ENCODE results near the gene IL1R2. TPM values are rescaled to one million over a fixed set of nuclear protein-coding genes. Genes with fewer than 3 reads are reported as not detected.

Gene IL1R2
- total and polyA plus RNA-seq, 2 experiments from 2014 or later, result not detected

- H3K4me1 ChIP-seq (ENCODE audit: low read depth), result peaks cover 16% of the 10 kb centered on the region
- H3K27ac ChIP-seq, result no peak overlapping the region
- no peak for DNase-seq (ENCODE audit: low read depth in 1 of 2, low spot score in 1 of 2)
- no peak overlapping the region for H3K4me3 ChIP-seq
- no peaks in the 10 kb centered on the region for H3K27me3 ChIP-seq
- no peaks in the 10 kb centered on the region for H3K9me3 ChIP-seq (ENCODE audit: low read depth)
- no peaks in the 10 kb centered on the region for H3K36me3 ChIP-seq
- TF ChIP-seq CTCF (IDR thresholded peaks at IDR 0.05; ENCODE audit: low read depth, low read length), result no peak
Measured at GRCh38 chr2:102053096-102053495, 61.3 kb downstream of the IL1R2 start.

GRCh38 chr2:102055346-102055990, 63.7 kb downstream of the IL1R2 start:
- H3K27me3 ChIP-seq, result no peaks in the 10 kb centered on the region
- H3K9me3 ChIP-seq (ENCODE audit: low read depth), result no peaks in the 10 kb centered on the region
- TF ChIP-seq CTCF (IDR thresholded peaks at IDR 0.05; ENCODE audit: low read depth, low read length), result no peak
- no peak overlapping the region for H3K27ac ChIP-seq
- DNase-seq (ENCODE audit: low read depth in 1 of 2, low spot score in 1 of 2), result peak in 1 of 2 donors; percentile 63
- H3K4me1 ChIP-seq (ENCODE audit: low read depth), result peaks cover 16% of the 10 kb centered on the region
- no peak overlapping the region for H3K4me3 ChIP-seq
- H3K36me3 ChIP-seq, result no peaks in the 10 kb centered on the region

GRCh38 chr2:102056079-102056581, 64.4 kb downstream of the IL1R2 start:
- no peak overlapping the region for H3K27ac ChIP-seq
- no peak for TF ChIP-seq CTCF (IDR thresholded peaks at IDR 0.05; ENCODE audit: low read depth, low read length)
- H3K9me3 ChIP-seq (ENCODE audit: low read depth), result no peaks in the 10 kb centered on the region
- peak in 1 of 2 donors; percentile 61 for DNase-seq (ENCODE audit: low read depth in 1 of 2, low spot score in 1 of 2)
- no peaks in the 10 kb centered on the region for H3K27me3 ChIP-seq
- no peaks in the 10 kb centered on the region for H3K36me3 ChIP-seq
- H3K4me3 ChIP-seq, result no peak overlapping the region
- H3K4me1 ChIP-seq (ENCODE audit: low read depth), result peaks cover 10% of the 10 kb centered on the region

- Histone ChIP-seq H3K4me1 (ENCODE audit: low read depth) (peaks cover 8% of the 10 kb centered on the region), H3K27me3 (no peaks in the 10 kb centered on the region), H3K36me3 (no peaks in the 10 kb centered on the region), H3K9me3 (ENCODE audit: low read depth) (no peaks in the 10 kb centered on the region), H3K27ac (no peak overlapping the region), H3K4me3 (no peak overlapping the region)
- TF ChIP-seq CTCF (IDR thresholded peaks at IDR 0.05; ENCODE audit: low read depth, low read length), result no peak
- DNase-seq (ENCODE audit: low read depth in 1 of 2, low spot score in 1 of 2), result no peak
Measured at GRCh38 chr2:102057502-102058292, 65.9 kb downstream of the IL1R2 start.

GRCh38 chr2:102058293-102058833, 66.6 kb downstream of the IL1R2 start:
- TF ChIP-seq CTCF (IDR thresholded peaks at IDR 0.05; ENCODE audit: low read depth, low read length), result no peak
- Histone ChIP-seq H3K36me3 (no peaks in the 10 kb centered on the region), H3K4me1 (ENCODE audit: low read depth) (peaks cover 15% of the 10 kb centered on the region), H3K27me3 (no peaks in the 10 kb centered on the region), H3K27ac (no peak overlapping the region), H3K9me3 (ENCODE audit: low read depth) (no peaks in the 10 kb centered on the region), H3K4me3 (no peak overlapping the region)
- no peak for DNase-seq (ENCODE audit: low read depth in 1 of 2, low spot score in 1 of 2)
